Activated CD4-positive, alpha-beta memory T cell treated with anti-CD3 and anti-CD28 coated beads for 36 hours (primary cell): Measurements from ENCODE around the gene NOC4L. TPM values are rescaled to one million over a fixed set of nuclear protein-coding genes. Genes with fewer than 3 reads are reported as not detected.

ENCODE experiments used
- CTCF ChIA-PET: fragments of 350-600 bp; sonication (Branson Sonifier 250); formaldehyde crosslinking; loops from one replicate; lab custom pipeline; 2021; ENCODE audit warnings: antibody characterized with exemption, inconsistent platforms; lab: Charles Lee
- POLR2A ChIA-PET: fragments of 350-600 bp; sonication (Branson Sonifier 250); formaldehyde crosslinking; loops from one replicate; lab custom pipeline; 2021; ENCODE audit warnings: antibody characterized with exemption; lab: Charles Lee
- DNase-seq: peaks from one replicate; pipeline ENCODE4 v3.0.0-alpha.2; 2020
- H3K27ac Mint-ChIP-seq: one replicate; pipeline ENCODE4 v1.8.0; 2021; ENCODE audit warnings: mixed read lengths
- H3K27me3 Mint-ChIP-seq: one replicate; pipeline ENCODE4 v1.8.0; 2021; ENCODE audit warnings: mixed read lengths
- H3K36me3 Mint-ChIP-seq: one replicate; pipeline ENCODE4 v1.8.0; 2021; ENCODE audit warnings: mixed read lengths
- H3K4me1 Mint-ChIP-seq: one replicate; pipeline ENCODE4 v1.8.0; 2021; ENCODE audit warnings: low read depth, mixed read lengths
- H3K4me3 Mint-ChIP-seq: one replicate; pipeline ENCODE4 v1.8.0; 2021; ENCODE audit warnings: mild to moderate bottlenecking, mixed read lengths
- H3K9me3 Mint-ChIP-seq: one replicate; pipeline ENCODE4 v1.8.0; 2021; ENCODE audit warnings: mixed read lengths
- intact Hi-C: fragments of 100-400 bp; cut with micrococcal nuclease; formaldehyde crosslinking; loops from one replicate; pipeline ENCODE4 v1.15.1; 2023
- total RNA-seq, 2 experiments: library from RNA; stranded (reverse); gene quantifications; one replicate each; pipeline ENCODE4 v1.2.3, GENCODE V29; 2021

NOC4L gene
- total RNA-seq, 2 experiments from 2014 or later = 29.8 to 30.5 TPM

GRCh38 chr12:132155771-132156572, 11.7 kb downstream of the NOC4L start:
- Mint-ChIP-seq H3K9me3 (no peaks in the 10 kb centered on the region), H3K36me3 (peaks cover 1% of the 10 kb centered on the region), H3K4me1 (no peaks in the 10 kb centered on the region), H3K4me3 (no peak overlapping the region), H3K27ac (no peak overlapping the region), H3K27me3 (no peaks in the 10 kb centered on the region)
- DNase-seq = no peak
- CTCF ChIA-PET = interaction anchor here (1.5 kb wide), 1 partner anchor 258 kb away, joined by 4 read pairs; no protein-coding TSS in a partner anchor
- intact Hi-C loops = loop anchor here (10.0 kb wide), 1 partner anchor 459 kb away; the partner anchor contains the start of genes LRCOL1 and P2RX2
- POLR2A ChIA-PET = no interaction called here

- ChIA-PET POLR2A (no interaction called here), CTCF (no interaction called here)
- H3K9me3 Mint-ChIP-seq = no peaks in the 10 kb centered on the region
- no peaks in the 10 kb centered on the region for H3K27me3 Mint-ChIP-seq
- no peaks in the 10 kb centered on the region for H3K4me1 Mint-ChIP-seq
- intact Hi-C loops = loop anchor here (10.0 kb wide), 1 partner anchor 458 kb away; the partner anchor contains the start of genes LRCOL1 and P2RX2
- no peaks in the 10 kb centered on the region for H3K36me3 Mint-ChIP-seq
- DNase-seq = no peak
- no peak overlapping the region for H3K27ac Mint-ChIP-seq
- no peak overlapping the region for H3K4me3 Mint-ChIP-seq
These were observed 12.5 kb downstream of the NOC4L start for GRCh38 chr12:132156573-132157325.

GRCh38 chr12:132157733-132158409, 13.6 kb downstream of the NOC4L start:
- POLR2A ChIA-PET = no interaction called here
- no peaks in the 10 kb centered on the region for H3K27me3 Mint-ChIP-seq
- DNase-seq = no peak
- CTCF ChIA-PET = no interaction called here
- no peaks in the 10 kb centered on the region for H3K9me3 Mint-ChIP-seq
- no peak overlapping the region for H3K27ac Mint-ChIP-seq
- H3K36me3 Mint-ChIP-seq = no peaks in the 10 kb centered on the region
- H3K4me1 Mint-ChIP-seq = peaks cover 5% of the 10 kb centered on the region
- intact Hi-C loops = loop anchor here (10.0 kb wide), 1 partner anchor 457 kb away; the partner anchor contains the start of genes LRCOL1 and P2RX2
- no peak overlapping the region for H3K4me3 Mint-ChIP-seq

- Mint-ChIP-seq H3K4me3 (no peak overlapping the region), H3K27me3 (peaks cover 2% of the 10 kb centered on the region), H3K27ac (no peak overlapping the region), H3K9me3 (no peaks in the 10 kb centered on the region), H3K4me1 (peaks cover 10% of the 10 kb centered on the region), H3K36me3 (no peaks in the 10 kb centered on the region)
- no peak for DNase-seq
- CTCF ChIA-PET = no interaction called here
- intact Hi-C loops = loop anchor here (10.0 kb wide), 1 partner anchor 456 kb away; the partner anchor contains the start of genes LRCOL1 and P2RX2
- POLR2A ChIA-PET = no interaction called here
These were observed 14.7 kb downstream of the NOC4L start for GRCh38 chr12:132158677-132159554.

GRCh38 chr12:132159555-132160003, 15.3 kb downstream of the NOC4L start:
- ChIA-PET CTCF (no interaction called here), POLR2A (no interaction called here)
- Mint-ChIP-seq H3K27ac (no peak overlapping the region), H3K9me3 (no peaks in the 10 kb centered on the region), H3K27me3 (peaks cover 3% of the 10 kb centered on the region), H3K4me1 (peaks cover 14% of the 10 kb centered on the region), H3K4me3 (no peak overlapping the region), H3K36me3 (no peaks in the 10 kb centered on the region)
- intact Hi-C loops = loop anchor here (10.0 kb wide), 1 partner anchor 455 kb away; the partner anchor contains the start of genes LRCOL1 and P2RX2
- no peak for DNase-seq

- Mint-ChIP-seq H3K27ac (no peak overlapping the region), H3K36me3 (no peaks in the 10 kb centered on the region), H3K27me3 (peaks cover 4% of the 10 kb centered on the region), H3K4me1 (peaks cover 14% of the 10 kb centered on the region), H3K9me3 (no peaks in the 10 kb centered on the region), H3K4me3 (no peak overlapping the region)
- no peak for DNase-seq
- intact Hi-C loops = no loop called here
- ChIA-PET CTCF (interaction anchor here (1.7 kb wide), 1 partner anchor 34 kb away, joined by 5 read pairs; no protein-coding TSS in a partner anchor), POLR2A (no interaction called here)
These were observed 15.8 kb downstream of the NOC4L start for GRCh38 chr12:132160016-132160415.

- Mint-ChIP-seq H3K27ac (no peak overlapping the region), H3K36me3 (no peaks in the 10 kb centered on the region), H3K4me1 (peaks cover 14% of the 10 kb centered on the region), H3K27me3 (peaks cover 4% of the 10 kb centered on the region), H3K9me3 (no peaks in the 10 kb centered on the region), H3K4me3 (no peak overlapping the region)
- ChIA-PET POLR2A (no interaction called here), CTCF (interaction anchor here (0.7 to 1.7 kb wide), 2 partner anchors 33 to 59 kb away, joined by 3 to 5 read pairs; no protein-coding TSS in a partner anchor)
- no peak for DNase-seq
- intact Hi-C loops = no loop called here
These were observed 16.4 kb downstream of the NOC4L start for GRCh38 chr12:132160601-132161035.

- H3K27ac Mint-ChIP-seq = no peak overlapping the region
- no peak overlapping the region for H3K4me3 Mint-ChIP-seq
- H3K36me3 Mint-ChIP-seq = no peaks in the 10 kb centered on the region
- H3K9me3 Mint-ChIP-seq = no peaks in the 10 kb centered on the region
- peaks cover 14% of the 10 kb centered on the region for H3K4me1 Mint-ChIP-seq
- peaks cover 4% of the 10 kb centered on the region for H3K27me3 Mint-ChIP-seq
- DNase-seq = no peak
- intact Hi-C loops = no loop called here
- ChIA-PET POLR2A (interaction anchor here (0.6 to 0.7 kb wide), 2 partner anchors 24 to 91 kb away, joined by 3 to 4 read pairs; no protein-coding TSS in a partner anchor), CTCF (interaction anchor here (0.7 to 2.6 kb wide), 5 partner anchors 10 to 253 kb away, joined by 3 to 8 read pairs (median 4); no protein-coding TSS in a partner anchor)
These were observed 17.0 kb downstream of the NOC4L start for GRCh38 chr12:132161036-132161781.

- ChIA-PET POLR2A (interaction anchor here (0.6 to 0.7 kb wide), 2 partner anchors 23 to 92 kb away, joined by 3 to 4 read pairs; no protein-coding TSS in a partner anchor), CTCF (interaction anchor here (0.7 to 2.6 kb wide), 5 partner anchors 9 to 252 kb away, joined by 3 to 8 read pairs (median 4); no protein-coding TSS in a partner anchor)
- Mint-ChIP-seq H3K27me3 (peaks cover 4% of the 10 kb centered on the region), H3K27ac (no peak overlapping the region), H3K4me3 (no peak overlapping the region), H3K4me1 (peaks cover 14% of the 10 kb centered on the region), H3K36me3 (no peaks in the 10 kb centered on the region), H3K9me3 (no peaks in the 10 kb centered on the region)
- intact Hi-C loops = no loop called here
- no peak for DNase-seq
These were observed 17.7 kb downstream of the NOC4L start for GRCh38 chr12:132161796-132162507.
